GM18873 (cell line): ENCODE measurements around the gene TEX51.

Experiments
- ATAC-seq: cut with Tn5 transposase; IDR thresholded peaks from one replicate; pipeline ENCODE4 v1.9.1; 2021; ENCODE audit warnings: mild to moderate bottlenecking, moderate library complexity, moderate number of reproducible peaks; ENCODE audit not compliant: unreplicated experiment, low FRiP score

Gene TEX51

GRCh38 chr2:126946318-126947102 lies 47.8 kb downstream of the TEX51 start:
- ATAC-seq = no peak

GRCh38 chr2:126947103-126947429 lies 48.4 kb downstream of the TEX51 start:
- no peak for ATAC-seq

GRCh38 chr2:126949775-126950174 lies 51.1 kb downstream of the TEX51 start:
- ATAC-seq = no peak

- no peak for ATAC-seq
Measured at GRCh38 chr2:126950504-126950903, 51.8 kb downstream of the TEX51 start.
